A549 (cell line): ENCODE measurements around the gene RLIM. TPM values are rescaled to one million over a fixed set of nuclear protein-coding genes. Genes with fewer than 3 reads are reported as not detected.

ENCODE experiments used
- ATAC-seq, 2 experiments: fragments of 200-7000 bp in 1 of 2; fragments of >200 bp in 1 of 2; cut with Nextera tagmentation in 1 of 2; cut with Tn5 transposase in 1 of 2; 3 replicates each; pipeline versions ENCODE4 v1.8.0 to v1.9.1; 2018 to 2020; ENCODE audit warnings: mild to moderate bottlenecking in 1 of 2, moderate library complexity in 1 of 2
- CTCF ChIA-PET: fragments of 300-600 bp; sonication (Branson Sonifier 250); formaldehyde crosslinking; extraction: SDS; loops from one replicate; lab custom pipeline; 2021; ENCODE audit warnings: antibody characterized with exemption, inconsistent platforms; lab: Yijun Ruan, JAX
- POLR2A ChIA-PET: fragments of 350-600 bp; formaldehyde crosslinking; extraction: SDS; loops from one replicate; lab custom pipeline; 2021; ENCODE audit warnings: antibody characterized with exemption, inconsistent platforms; lab: Yijun Ruan, JAX
- DNase-seq, 2 experiments: peaks; one replicate each; pipeline versions ENCODE4 v3.0.0 to v3.0.0-alpha.2; 2011 to 2016; ENCODE audit warnings: low read depth in 1 of 2, low spot score in 1 of 2
- FAIRE-seq: peaks from 2 replicates; lab custom pipeline; 2011; peaks lifted over from hg19 to GRCh38; lab: Jason Lieb, UNC
- H3K27ac ChIP-seq, 2 experiments: fragments of >200 bp; sonication (Bioruptor Twin); formaldehyde crosslinking; 3 replicates each; pipeline ENCODE4 v1.5.1; 2016 to 2017
- H3K4me1 ChIP-seq: fragments of >200 bp; sonication (Bioruptor Twin); formaldehyde crosslinking; 3 replicates; pipeline ENCODE4 v1.6.1; 2016
- H3K4me2 ChIP-seq: fragments of >200 bp; sonication (Bioruptor Twin); formaldehyde crosslinking; 3 replicates; pipeline ENCODE4 v1.6.1; 2016
- H3K4me3 ChIP-seq: fragments of >200 bp; sonication (Bioruptor Twin); formaldehyde crosslinking; 3 replicates; pipeline ENCODE4 v1.5.1; 2016
- H3K9me3 ChIP-seq: fragments of >200 bp; sonication (Bioruptor Twin); formaldehyde crosslinking; 3 replicates; pipeline ENCODE4 v1.6.1; 2016
- CBX2 ChIP-seq: fragments of 200-600 bp; sonication (generic); IDR thresholded peaks from 2 replicates; pipeline ENCODE4 v1.6.1; 2016; ENCODE audit warnings: low read depth, mild to moderate bottlenecking, borderline replicate concordance
- ESRRA ChIP-seq: fragments of 150-350 bp; IDR thresholded peaks from 2 replicates; pipeline ENCODE4 v1.6.1; 2014; ENCODE audit warnings: mild to moderate bottlenecking, low read length, borderline replicate concordance
- FOSB ChIP-seq: fragments of 250-450 bp; sonication (Bioruptor Pico); IDR thresholded peaks from 2 replicates; pipeline ENCODE4 v1.5.0; 2020; ENCODE audit warnings: mild to moderate bottlenecking, moderate library complexity
- FOSL2 ChIP-seq, 2 experiments: fragments of 450-650 bp in 1 of 2; fragments of >200 bp in 1 of 2; sonication (Bioruptor Twin) in 1 of 2; formaldehyde crosslinking; IDR thresholded peaks; 2 replicates each; pipeline versions ENCODE4 v1.5.0 to v1.6.1; 2016 to 2020; ENCODE audit warnings: mild to moderate bottlenecking in 1 of 2, moderate library complexity in 1 of 2
- FOXS1 ChIP-seq: fragments of 250-450 bp; sonication (Bioruptor Pico); IDR thresholded peaks from 2 replicates; pipeline ENCODE4 v1.5.0; 2020; ENCODE audit warnings: mild to moderate bottlenecking, moderate library complexity
- HOXB5 ChIP-seq: fragments of 250-450 bp; sonication (Bioruptor Pico); IDR thresholded peaks from 2 replicates; pipeline ENCODE4 v1.5.0; 2020; ENCODE audit warnings: mild to moderate bottlenecking, moderate library complexity
- JUN ChIP-seq, 2 experiments: fragments of >200 bp; sonication (Bioruptor Twin); formaldehyde crosslinking; IDR thresholded peaks; 2 replicates in 1 of 2; 3 replicates in 1 of 2; pipeline ENCODE4 v1.6.1; 2016 to 2017
- MAFK ChIP-seq: fragments of 450-650 bp; IDR thresholded peaks from 2 replicates; pipeline ENCODE4 v1.6.1; 2014; ENCODE audit not compliant: partially characterized antibody
- NFE2L2 ChIP-seq: fragments of 150-350 bp; conservative IDR thresholded peaks from 2 replicates; pipeline ENCODE4 v1.6.1; 2014; ENCODE audit warnings: low read length
- PHF8 ChIP-seq: fragments of 200-600 bp; sonication (generic); IDR thresholded peaks from 2 replicates; pipeline ENCODE4 v1.6.1; 2016; ENCODE audit warnings: low read depth, mild to moderate bottlenecking, antibody characterized with exemption, moderate library complexity, borderline replicate concordance
- POLR2A ChIP-seq: IDR thresholded peaks from 2 replicates; pipeline ENCODE4 v1.6.1; 2012; ENCODE audit warnings: mild to moderate bottlenecking, low read length
- POLR2AphosphoS2 ChIP-seq: conservative IDR thresholded peaks from 2 replicates; pipeline ENCODE4 v1.6.1; 2012; ENCODE audit warnings: low read length, improper control_type of control experiment, inconsistent platforms
- RARB ChIP-seq: fragments of 250-450 bp; sonication (Bioruptor Pico); IDR thresholded peaks from 2 replicates; pipeline ENCODE4 v1.8.0; 2021; ENCODE audit warnings: mild to moderate bottlenecking, moderate library complexity
- SREBF2 ChIP-seq: fragments of 450-650 bp; IDR thresholded peaks from 2 replicates; pipeline ENCODE4 v1.6.1; 2014; ENCODE audit warnings: mild to moderate bottlenecking, moderate library complexity
- TFCP2L1 ChIP-seq: fragments of 250-450 bp; sonication (Bioruptor Pico); IDR thresholded peaks from 2 replicates; pipeline ENCODE4 v1.5.0; 2021; ENCODE audit warnings: mild to moderate bottlenecking
- ZC3H11A ChIP-seq: fragments of 450-650 bp; IDR thresholded peaks from 2 replicates; pipeline ENCODE4 v1.6.1; 2014; ENCODE audit warnings: antibody characterized with exemption, mild to moderate bottlenecking
- ZFP36 ChIP-seq: fragments of 450-650 bp; IDR thresholded peaks from 2 replicates; pipeline ENCODE4 v1.6.1; 2014; ENCODE audit warnings: borderline replicate concordance; ENCODE audit not compliant: partially characterized antibody
- ZNF302 ChIP-seq: fragments of 250-450 bp; sonication (Bioruptor Pico); IDR thresholded peaks from 2 replicates; pipeline ENCODE4 v1.9.0; 2021; ENCODE audit warnings: inconsistent platforms, mild to moderate bottlenecking, moderate library complexity
- WGBS: methylation state at CpG from one replicate; pipeline ENCODE4 v1.1.6; 2017; ENCODE audit errors: missing lambda C conversion rate; 5-methylcytosine and 5-hydroxymethylcytosine counted together
- polyA minus RNA-seq: library from RNA; depleted of rRNA, polyadenylated mRNA; stranded (reverse); fragments of >200 nt; gene quantifications from 2 replicates; pipeline ENCODE4 v1.2.3, GENCODE V29; 2011; rRNA and poly(A)+ RNA removed
- polyA plus RNA-seq, 4 experiments: library from polyadenylated mRNA; depleted of rRNA in 3 of 4; stranded (reverse); fragments of >200 nt; fragmentation: RNase III in 1 of 4; extraction: RNeasy Plus Mini Kit Qiagen cat#74134 plus additional on column Dnase treatment in 1 of 4; gene quantifications; 2 replicates in 3 of 4; 3 replicates in 1 of 4; pipeline ENCODE4 v1.2.3, GENCODE V29; 2011 to 2017
- TF ChIP-seq, protein P1 (sequence below): fragments of >200 bp; sonication (Bioruptor Twin); formaldehyde crosslinking; IDR thresholded peaks from 3 replicates; pipeline ENCODE4 v1.6.1; 2016
- TF ChIP-seq, protein P2 (sequence below): fragments of 450-650 bp; IDR thresholded peaks from 2 replicates; pipeline ENCODE4 v1.6.1; 2014; ENCODE audit warnings: antibody characterized with exemption
- TF ChIP-seq, protein P3 (sequence below): IDR thresholded peaks from 2 replicates; pipeline ENCODE4 v1.6.1; 2012
- TF ChIP-seq, protein P4 (sequence below): IDR thresholded peaks from 2 replicates; pipeline ENCODE4 v1.6.1; 2012; ENCODE audit warnings: low read depth, borderline replicate concordance

RLIM gene, protein sequence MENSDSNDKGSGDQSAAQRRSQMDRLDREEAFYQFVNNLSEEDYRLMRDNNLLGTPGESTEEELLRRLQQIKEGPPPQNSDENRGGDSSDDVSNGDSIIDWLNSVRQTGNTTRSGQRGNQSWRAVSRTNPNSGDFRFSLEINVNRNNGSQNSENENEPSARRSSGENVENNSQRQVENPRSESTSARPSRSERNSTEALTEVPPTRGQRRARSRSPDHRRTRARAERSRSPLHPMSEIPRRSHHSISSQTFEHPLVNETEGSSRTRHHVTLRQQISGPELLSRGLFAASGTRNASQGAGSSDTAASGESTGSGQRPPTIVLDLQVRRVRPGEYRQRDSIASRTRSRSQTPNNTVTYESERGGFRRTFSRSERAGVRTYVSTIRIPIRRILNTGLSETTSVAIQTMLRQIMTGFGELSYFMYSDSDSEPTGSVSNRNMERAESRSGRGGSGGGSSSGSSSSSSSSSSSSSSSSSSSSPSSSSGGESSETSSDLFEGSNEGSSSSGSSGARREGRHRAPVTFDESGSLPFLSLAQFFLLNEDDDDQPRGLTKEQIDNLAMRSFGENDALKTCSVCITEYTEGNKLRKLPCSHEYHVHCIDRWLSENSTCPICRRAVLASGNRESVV
- 31.4 and 35.3 TPM in 2 replicates for polyA plus RNA-seq (2011; rRNA removed)
- 4.1 and 4.9 TPM in 2 replicates for polyA plus RNA-seq (2012; cell fraction: cytosol; rRNA removed)
- polyA plus RNA-seq (2012; cell fraction: nucleus; rRNA removed), result 3.6 and 6.2 TPM in 2 replicates
- polyA plus RNA-seq (2017; fragmentation: RNase III; extraction: RNeasy Plus Mini Kit Qiagen cat#74134 plus additional on column Dnase treatment), result 18.2 to 19.2 TPM (median 18.7 TPM) in 3 replicates
- 33.9 and 37.5 TPM in 2 replicates for polyA minus RNA-seq

DNA sequence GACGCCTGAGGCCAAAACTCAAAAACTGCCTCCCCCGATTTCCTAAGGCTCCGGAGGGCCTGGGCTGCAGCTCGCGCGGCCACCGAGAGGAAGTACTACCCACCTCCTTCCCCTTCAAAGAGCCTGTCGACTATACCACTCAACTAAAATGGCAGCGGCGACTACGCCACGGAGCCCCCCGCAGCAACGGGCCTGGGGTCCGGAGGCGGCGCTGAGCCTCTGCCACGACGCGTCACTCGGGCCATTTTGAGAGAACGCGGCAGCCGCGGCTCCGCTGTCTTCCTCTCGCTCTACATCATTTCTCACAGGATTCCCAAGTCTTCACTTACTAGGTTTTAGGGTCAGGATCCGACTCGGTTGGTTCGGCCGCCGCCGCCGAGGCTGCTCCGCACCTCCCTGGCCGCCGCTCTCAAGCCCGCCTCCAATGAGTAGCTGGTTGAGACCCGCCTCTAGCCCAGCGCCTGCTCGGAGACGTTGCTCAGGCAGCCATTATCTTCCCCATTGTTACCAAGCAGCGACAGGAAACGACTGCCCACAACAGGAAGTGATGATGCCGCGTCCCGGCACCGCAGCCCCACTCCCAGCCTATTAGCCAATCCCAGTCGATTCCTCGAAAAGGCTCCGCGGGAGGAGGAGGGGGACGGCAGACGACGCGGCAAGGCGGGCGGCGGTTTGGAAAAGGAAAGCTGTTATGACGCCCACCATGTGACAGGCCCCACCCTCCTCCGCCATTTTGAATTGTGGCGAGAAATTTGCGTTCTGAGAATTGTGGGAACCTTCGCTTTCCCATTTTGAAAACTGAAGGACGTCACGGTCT is at the start of gene RLIM:
Gene RLIM, minus strand, starts transcription at position 532 of the 817 bp plus-strand sequence. CDS start 18,647 bp downstream, outside the sequence.
- TF ChIP-seq, protein P1, sequence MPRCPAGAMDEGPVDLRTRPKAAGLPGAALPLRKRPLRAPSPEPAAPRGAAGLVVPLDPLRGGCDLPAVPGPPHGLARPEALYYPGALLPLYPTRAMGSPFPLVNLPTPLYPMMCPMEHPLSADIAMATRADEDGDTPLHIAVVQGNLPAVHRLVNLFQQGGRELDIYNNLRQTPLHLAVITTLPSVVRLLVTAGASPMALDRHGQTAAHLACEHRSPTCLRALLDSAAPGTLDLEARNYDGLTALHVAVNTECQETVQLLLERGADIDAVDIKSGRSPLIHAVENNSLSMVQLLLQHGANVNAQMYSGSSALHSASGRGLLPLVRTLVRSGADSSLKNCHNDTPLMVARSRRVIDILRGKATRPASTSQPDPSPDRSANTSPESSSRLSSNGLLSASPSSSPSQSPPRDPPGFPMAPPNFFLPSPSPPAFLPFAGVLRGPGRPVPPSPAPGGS, result peak; percentile 28; the same call in 1 of the 3 replicates
- 0 out of 2 replicates have a peak, but pooled peaks have one; percentile 23 for TF ChIP-seq TFCP2L1 (CRISPR knock-in tag)
- no peak for TF ChIP-seq ESRRA
- TF ChIP-seq NFE2L2, result no peak
- TF ChIP-seq POLR2AphosphoS2, result no peak
- TF ChIP-seq, protein P2, sequence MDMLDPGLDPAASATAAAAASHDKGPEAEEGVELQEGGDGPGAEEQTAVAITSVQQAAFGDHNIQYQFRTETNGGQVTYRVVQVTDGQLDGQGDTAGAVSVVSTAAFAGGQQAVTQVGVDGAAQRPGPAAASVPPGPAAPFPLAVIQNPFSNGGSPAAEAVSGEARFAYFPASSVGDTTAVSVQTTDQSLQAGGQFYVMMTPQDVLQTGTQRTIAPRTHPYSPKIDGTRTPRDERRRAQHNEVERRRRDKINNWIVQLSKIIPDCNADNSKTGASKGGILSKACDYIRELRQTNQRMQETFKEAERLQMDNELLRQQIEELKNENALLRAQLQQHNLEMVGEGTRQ, result peak; percentile 83
- peak; percentile 59 for TF ChIP-seq PHF8
- TF ChIP-seq ZNF302 (CRISPR knock-in tag), result no peak
- TF ChIP-seq RARB (CRISPR knock-in tag), result no peak
- TF ChIP-seq MAFK, result no peak
- no peak for TF ChIP-seq ZFP36
- TF ChIP-seq, protein P3, sequence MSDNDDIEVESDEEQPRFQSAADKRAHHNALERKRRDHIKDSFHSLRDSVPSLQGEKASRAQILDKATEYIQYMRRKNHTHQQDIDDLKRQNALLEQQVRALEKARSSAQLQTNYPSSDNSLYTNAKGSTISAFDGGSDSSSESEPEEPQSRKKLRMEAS, result peak; percentile 89
- TF ChIP-seq FOSL2 (IDR thresholded peaks at IDR 0.05), result no peak
- TF ChIP-seq FOSL2 (CRISPR knock-in tag; IDR thresholded peaks at IDR 0.05), result no peak
- TF ChIP-seq, protein P4, sequence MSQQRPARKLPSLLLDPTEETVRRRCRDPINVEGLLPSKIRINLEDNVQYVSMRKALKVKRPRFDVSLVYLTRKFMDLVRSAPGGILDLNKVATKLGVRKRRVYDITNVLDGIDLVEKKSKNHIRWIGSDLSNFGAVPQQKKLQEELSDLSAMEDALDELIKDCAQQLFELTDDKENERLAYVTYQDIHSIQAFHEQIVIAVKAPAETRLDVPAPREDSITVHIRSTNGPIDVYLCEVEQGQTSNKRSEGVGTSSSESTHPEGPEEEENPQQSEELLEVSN, result peak; percentile 75; the same call in 1 of the 2 replicates
- TF ChIP-seq JUN (IDR thresholded peaks at IDR 0.05), result peak; percentile 45 to 68; a peak in 3 of 5 replicates
- TF ChIP-seq HOXB5 (CRISPR knock-in tag), result no peak
- TF ChIP-seq FOSB, result no peak
- TF ChIP-seq SREBF2, result no peak
- no peak for TF ChIP-seq ZC3H11A
- TF ChIP-seq FOXS1, result no peak
- no peak for TF ChIP-seq CBX2
- peak; percentile 64 for TF ChIP-seq POLR2A
- peak within 1 kb of the TSS; percentile 78 for H3K4me2 ChIP-seq
- peak within 1 kb of the TSS; percentile 82 for H3K4me3 ChIP-seq
- H3K9me3 ChIP-seq, result no peaks in the 10 kb centered on the region
- ATAC-seq (peak; percentile 99), DNase-seq (peak; percentile 90 to 97), FAIRE-seq (no peak)
- CTCF ChIA-PET, result no interaction called here
- peaks cover 14% of the 10 kb centered on the region; the same call in 2 of the 3 replicates for H3K4me1 ChIP-seq
- WGBS, result 2% methylated on average over 31 of the region's 66 CpGs
- POLR2A ChIA-PET, result interaction anchor here (0.6 to 1.3 kb wide), 4 partner anchors 11 to 1558 kb away, joined by 3 to 9 read pairs (median 6); partner anchors contain the start of genes PBDC1 and SLC16A2
- peak within 1 kb of the TSS; percentile 91 to 100 for H3K27ac ChIP-seq
